Measurements from ENCODE around the gene ZMYND8.
"Not testable (repeated sequence)": the region's sequence is repeated elsewhere in the genome, so short reads cannot be mapped to it uniquely, and the experiment has no call there.

The ZMYND8 gene

GRCh38 chr20:47269309-47270165, 87.0 kb downstream of the ZMYND8 start:
- no peak for DNase-seq (ENCODE audit: low read depth in 1 of 2, low spot score in 1 of 2)

- DNase-seq (ENCODE audit: low read depth in 1 of 2, low spot score in 1 of 2), result no peak
Measured at GRCh38 chr20:47267621-47268020, 88.9 kb downstream of the ZMYND8 start.

- DNase-seq (ENCODE audit: low read depth in 1 of 2, low spot score in 1 of 2), result no peak
Measured at GRCh38 chr20:47266847-47267515, 89.5 kb downstream of the ZMYND8 start.

- DNase-seq (ENCODE audit: low read depth in 1 of 2, low spot score in 1 of 2), result no peak
Measured at GRCh38 chr20:47265984-47266383, 90.5 kb downstream of the ZMYND8 start.

- no peak for DNase-seq (ENCODE audit: low read depth in 1 of 2, low spot score in 1 of 2)
Measured at GRCh38 chr20:47265214-47265613, 91.3 kb downstream of the ZMYND8 start.

GRCh38 chr20:47264137-47264769, 92.2 kb downstream of the ZMYND8 start:
- DNase-seq (ENCODE audit: low read depth in 1 of 2, low spot score in 1 of 2), result not testable (repeated sequence)

GRCh38 chr20:47263465-47264084, 92.9 kb downstream of the ZMYND8 start:
- DNase-seq (ENCODE audit: low read depth in 1 of 2, low spot score in 1 of 2), result no peak

GRCh38 chr20:47263080-47263464, 93.4 kb downstream of the ZMYND8 start:
- DNase-seq (ENCODE audit: low read depth in 1 of 2, low spot score in 1 of 2), result no peak

- no peak for DNase-seq (ENCODE audit: low read depth in 1 of 2, low spot score in 1 of 2)
Measured at GRCh38 chr20:47262365-47263013, 94.0 kb downstream of the ZMYND8 start.

GRCh38 chr20:47262008-47262364, 94.5 kb downstream of the ZMYND8 start:
- DNase-seq (ENCODE audit: low read depth in 1 of 2, low spot score in 1 of 2), result no peak

- not testable (repeated sequence) for DNase-seq (ENCODE audit: low read depth in 1 of 2, low spot score in 1 of 2)
Measured at GRCh38 chr20:47261161-47261774, 95.2 kb downstream of the ZMYND8 start.

- not testable (repeated sequence) for DNase-seq (ENCODE audit: low read depth in 1 of 2, low spot score in 1 of 2)
Measured at GRCh38 chr20:47260540-47261126, 95.9 kb downstream of the ZMYND8 start.

GRCh38 chr20:47258745-47259695, 97.5 kb downstream of the ZMYND8 start:
- DNase-seq (ENCODE audit: low read depth in 1 of 2, low spot score in 1 of 2), result no peak

GRCh38 chr20:47257771-47258170, 98.7 kb downstream of the ZMYND8 start:
- no peak for DNase-seq (ENCODE audit: low read depth in 1 of 2, low spot score in 1 of 2)

- no peak for DNase-seq (ENCODE audit: low read depth in 1 of 2, low spot score in 1 of 2)
Measured at GRCh38 chr20:47257256-47257655, 99.2 kb downstream of the ZMYND8 start.

- no peak for DNase-seq (ENCODE audit: low read depth in 1 of 2, low spot score in 1 of 2)
Measured at GRCh38 chr20:47256668-47257236, 99.7 kb downstream of the ZMYND8 start.

- no peak for DNase-seq (ENCODE audit: low read depth in 1 of 2, low spot score in 1 of 2)
Measured at GRCh38 chr20:47253872-47254271, 102.6 kb downstream of the ZMYND8 start.

GRCh38 chr20:47252879-47253307, 103.6 kb downstream of the ZMYND8 start:
- no peak for DNase-seq (ENCODE audit: low read depth in 1 of 2, low spot score in 1 of 2)

Measured in stimulated activated CD4-positive, alpha-beta T cell treated with anti-CD3 and anti-CD28 coated beads, Interleukin-15, amount 100 ng/mL, for 1 hour (primary cell).